ENCODE measurements around the gene CRB1. TPM values are rescaled to one million over a fixed set of nuclear protein-coding genes. Genes with fewer than 3 reads are reported as not detected.

The CRB1 gene
- total and polyA plus RNA-seq, 8 donors = 0.09 to 0.31 (median 0.26) TPM

DNA sequence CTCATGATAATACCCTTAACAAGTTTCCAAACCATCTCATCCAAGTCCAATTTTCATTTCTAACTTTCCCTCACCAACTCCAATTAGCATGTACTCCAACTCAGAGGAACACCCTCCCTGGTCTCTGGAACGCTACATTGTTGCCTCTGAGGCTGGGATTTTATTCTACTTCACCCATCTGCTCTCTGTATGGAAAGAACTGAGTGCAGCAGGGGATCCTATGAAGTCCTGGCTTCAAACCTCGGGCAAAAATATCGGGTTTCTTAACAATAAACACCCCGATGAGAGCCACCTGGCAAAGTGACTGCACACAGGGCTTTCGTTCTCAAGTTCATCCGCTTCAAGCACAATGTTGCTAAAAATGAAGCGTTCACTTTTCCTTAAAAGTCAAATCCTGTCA lies 99.6 kb downstream of the CRB1 start:
- Histone ChIP-seq H3K27ac (no peak overlapping the region), H3K9me3 (no peaks in the 10 kb centered on the region), H3K36me3 (no peaks in the 10 kb centered on the region), H3K4me1 (no peaks in the 10 kb centered on the region), H3K4me3 (no peak overlapping the region), H3K27me3 (no peaks in the 10 kb centered on the region)
- intact Hi-C loops (cut with DNase I) = no loop called here
- DNase-seq (no peak), ATAC-seq (no peak)
- TF ChIP-seq, protein P1, sequence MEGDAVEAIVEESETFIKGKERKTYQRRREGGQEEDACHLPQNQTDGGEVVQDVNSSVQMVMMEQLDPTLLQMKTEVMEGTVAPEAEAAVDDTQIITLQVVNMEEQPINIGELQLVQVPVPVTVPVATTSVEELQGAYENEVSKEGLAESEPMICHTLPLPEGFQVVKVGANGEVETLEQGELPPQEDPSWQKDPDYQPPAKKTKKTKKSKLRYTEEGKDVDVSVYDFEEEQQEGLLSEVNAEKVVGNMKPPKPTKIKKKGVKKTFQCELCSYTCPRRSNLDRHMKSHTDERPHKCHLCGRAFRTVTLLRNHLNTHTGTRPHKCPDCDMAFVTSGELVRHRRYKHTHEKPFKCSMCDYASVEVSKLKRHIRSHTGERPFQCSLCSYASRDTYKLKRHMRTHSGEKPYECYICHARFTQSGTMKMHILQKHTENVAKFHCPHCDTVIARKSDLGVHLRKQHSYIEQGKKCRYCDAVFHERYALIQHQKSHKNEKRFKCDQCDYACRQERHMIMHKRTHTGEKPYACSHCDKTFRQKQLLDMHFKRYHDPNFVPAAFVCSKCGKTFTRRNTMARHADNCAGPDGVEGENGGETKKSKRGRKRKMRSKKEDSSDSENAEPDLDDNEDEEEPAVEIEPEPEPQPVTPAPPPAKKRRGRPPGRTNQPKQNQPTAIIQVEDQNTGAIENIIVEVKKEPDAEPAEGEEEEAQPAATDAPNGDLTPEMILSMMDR (IDR thresholded peaks at IDR 0.05) = no peak

DNA sequence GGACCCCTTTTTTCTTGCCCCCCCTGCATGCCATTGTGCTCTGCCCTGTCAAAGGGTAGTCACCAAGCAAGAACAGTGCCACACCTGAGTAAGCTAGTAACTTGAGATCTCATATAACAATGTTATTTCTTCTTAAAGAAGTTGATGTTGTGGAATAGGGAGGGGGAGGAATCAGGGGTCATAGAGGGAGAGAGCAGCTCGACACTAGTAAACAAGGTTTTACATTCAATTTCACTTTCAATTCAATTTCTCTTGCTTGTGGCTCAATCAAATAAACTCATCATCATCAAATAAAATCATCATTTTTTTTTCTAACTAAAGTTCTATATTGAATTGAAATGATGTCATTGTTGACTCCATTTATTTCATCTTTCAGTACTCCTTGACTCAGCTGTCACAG lies 106.4 kb downstream of the CRB1 start:
- intact Hi-C loops (cut with DNase I) = no loop called here
- no peak for DNase-seq
- Histone ChIP-seq H3K27me3 (no peaks in the 10 kb centered on the region), H3K4me3 (no peak overlapping the region), H3K27ac (no peak overlapping the region), H3K36me3 (no peaks in the 10 kb centered on the region), H3K9me3 (no peaks in the 10 kb centered on the region), H3K4me1 (no peaks in the 10 kb centered on the region)
- no peak for ATAC-seq
- TF ChIP-seq, protein P1 (IDR thresholded peaks at IDR 0.05) = no peak

DNA sequence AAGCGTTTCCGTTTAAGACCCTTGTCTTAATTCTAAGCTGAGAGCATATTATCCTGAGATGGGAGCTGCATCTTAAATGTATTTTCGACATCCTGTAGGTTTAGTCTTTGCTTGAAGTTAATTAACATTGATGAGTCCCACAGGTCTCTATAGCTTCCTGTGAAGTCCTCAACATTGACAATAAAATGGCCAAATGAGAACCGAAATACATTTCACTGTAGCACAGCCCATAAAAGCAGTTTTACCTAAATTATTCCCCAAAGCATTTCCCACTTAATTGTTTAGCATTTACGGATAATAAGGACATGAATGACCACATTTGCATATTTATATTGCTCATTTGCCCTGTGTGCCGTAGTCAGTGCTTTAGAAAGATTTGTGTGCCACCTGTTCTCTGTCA lies 116.4 kb downstream of the CRB1 start:
- H3K9me3 ChIP-seq = no peaks in the 10 kb centered on the region
- no peak overlapping the region for H3K27ac ChIP-seq
- DNase-seq = no peak
- H3K36me3 ChIP-seq = no peaks in the 10 kb centered on the region
- TF ChIP-seq, protein P1 (IDR thresholded peaks at IDR 0.05) = no peak
- H3K4me1 ChIP-seq = no peaks in the 10 kb centered on the region
- no peak for ATAC-seq
- no peak overlapping the region for H3K4me3 ChIP-seq
- peaks cover 0 to 3% of the 10 kb centered on the region in 2 donors for H3K27me3 ChIP-seq
- intact Hi-C loops (cut with DNase I) = no loop called here

DNA sequence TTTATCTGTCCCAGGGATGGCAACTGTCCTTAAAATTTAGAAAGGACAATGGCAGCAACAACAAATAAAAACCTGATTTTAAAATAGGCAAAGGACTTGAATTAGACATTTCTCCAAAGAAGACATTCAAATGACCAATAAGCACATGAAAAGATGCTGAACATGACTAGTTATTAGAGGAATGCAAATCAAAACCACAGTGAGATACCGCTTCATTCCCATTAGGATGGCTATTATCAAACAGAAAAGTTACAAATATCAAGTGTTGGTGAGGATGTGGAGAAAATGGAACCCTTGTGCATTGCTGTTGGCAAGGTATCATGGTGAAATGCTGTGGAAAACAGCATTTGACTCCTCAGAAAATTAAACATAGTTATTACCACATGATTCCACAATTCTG lies 120.7 kb downstream of the CRB1 start:
- intact Hi-C loops (cut with DNase I) = no loop called here
- Histone ChIP-seq H3K4me1 (no peaks in the 10 kb centered on the region), H3K27ac (no peak overlapping the region), H3K36me3 (no peaks in the 10 kb centered on the region), H3K9me3 (no peaks in the 10 kb centered on the region), H3K27me3 (peaks cover 0 to 3% of the 10 kb centered on the region in 2 donors), H3K4me3 (no peak overlapping the region)
- DNase-seq (no peak), ATAC-seq (no peak)
- TF ChIP-seq, protein P1 (IDR thresholded peaks at IDR 0.05) = no peak

DNA sequence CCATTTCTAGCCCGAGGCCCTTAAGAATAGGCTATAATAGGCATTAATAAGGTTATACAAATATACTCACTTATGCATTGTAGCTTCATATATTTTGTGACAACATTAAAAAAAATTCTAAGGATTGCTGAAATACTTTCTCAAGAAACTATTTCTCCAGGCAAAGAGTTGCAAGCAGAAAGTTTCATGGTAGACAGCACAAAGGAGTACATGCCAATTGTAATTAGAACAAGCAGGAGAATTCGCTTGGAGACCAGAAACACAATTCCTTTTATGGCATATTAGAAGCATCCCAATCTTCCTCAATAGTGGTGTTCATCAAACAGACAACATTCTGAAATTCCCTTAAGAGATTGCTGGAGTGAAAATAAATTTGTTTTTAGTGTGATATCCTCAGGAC lies 122.8 kb downstream of the CRB1 start:
- Histone ChIP-seq H3K4me1 (no peaks in the 10 kb centered on the region), H3K27ac (no peak overlapping the region), H3K27me3 (peaks cover 0 to 3% of the 10 kb centered on the region in 2 donors), H3K9me3 (no peaks in the 10 kb centered on the region), H3K36me3 (no peaks in the 10 kb centered on the region), H3K4me3 (no peak overlapping the region)
- intact Hi-C loops (cut with DNase I) = no loop called here
- TF ChIP-seq, protein P1 (IDR thresholded peaks at IDR 0.05) = no peak
- DNase-seq (no peak), ATAC-seq (no peak)

Data from left lung (tissue), 10 donors.